CD4-positive, alpha-beta T cell treated with Interleukin-10 for 1 hour (primary cell): ENCODE data around the gene S100A4.
"Not testable (repeated sequence)": the region's sequence is repeated elsewhere in the genome, so short reads cannot be mapped to it uniquely, and the experiment has no call there.

ENCODE experiments used
- DNase-seq: peaks from one replicate; pipeline ENCODE4 v3.0.0-alpha.2; 2020

S100A4 gene

GRCh38 chr1:153566414-153567371 is 21.1 kb upstream of the S100A4 start:
- DNase-seq = peak; percentile 80

- peak; percentile 23 for DNase-seq
These were observed 20.1 kb upstream of the S100A4 start, which contains the start of gene S100A2 for GRCh38 chr1:153565529-153566374. TSS of gene S100A2 (minus strand) at chr1:153565844. CDS start at chr1:153563877, 1,967 bp downstream.

GRCh38 chr1:153563991-153564390 is 18.4 kb upstream of the S100A4 start:
- no peak for DNase-seq

GRCh38 chr1:153563483-153563901 is 17.9 kb upstream of the S100A4 start:
- DNase-seq = no peak

- not testable (repeated sequence) for DNase-seq
These were observed 16.4 kb upstream of the S100A4 start for GRCh38 chr1:153562021-153562420.

GRCh38 chr1:153561466-153561985 is 15.9 kb upstream of the S100A4 start:
- DNase-seq = no peak

GRCh38 chr1:153560771-153561465 is 15.3 kb upstream of the S100A4 start:
- DNase-seq = no peak

- DNase-seq = no peak
These were observed 14.6 kb upstream of the S100A4 start for GRCh38 chr1:153560241-153560640.

- DNase-seq = no peak
These were observed 12.3 kb upstream of the S100A4 start for GRCh38 chr1:153557877-153558276.

GRCh38 chr1:153556348-153556747 is 10.7 kb upstream of the S100A4 start:
- no peak for DNase-seq

- DNase-seq = no peak
These were observed 8.4 kb upstream of the S100A4 start for GRCh38 chr1:153553830-153554541.

GRCh38 chr1:153553096-153553495 is 7.5 kb upstream of the S100A4 start:
- no peak for DNase-seq

- DNase-seq = no peak
These were observed 6.7 kb upstream of the S100A4 start for GRCh38 chr1:153552335-153552734.

- DNase-seq = no peak
These were observed 5.4 kb upstream of the S100A4 start for GRCh38 chr1:153550827-153551500.

GRCh38 chr1:153550398-153550758 is 4.8 kb upstream of the S100A4 start:
- DNase-seq = no peak

GRCh38 chr1:153549741-153550397 is 4.3 kb upstream of the S100A4 start:
- DNase-seq = no peak

GRCh38 chr1:153548722-153549688 is 3.4 kb upstream of the S100A4 start, which contains the start of gene S100A3:
TSS of gene S100A3 (minus strand) at chr1:153549258. CDS start at chr1:153548485, 773 bp downstream.
- no peak for DNase-seq

GRCh38 chr1:153547560-153548551 is 2.2 kb upstream of the S100A4 start:
- DNase-seq = no peak
